Endothelial cell of umbilical vein (primary cell): ENCODE results near the gene TBC1D25. TPM values are rescaled to one million over a fixed set of nuclear protein-coding genes. Genes with fewer than 3 reads are reported as not detected.
A peak's percentile ranks its signal among the peaks of the same experiment; 100 is the strongest.

Source experiments
- BruUV-seq: library from RNA; stranded (reverse); fragments of 400-500 nt; replicated peaks from 2 replicates; lab custom pipeline; 2021; lab: Mats Ljungman, UMichigan
- CTCF ChIA-PET: fragments of 300-600, 350-600 bp; sonication (Branson Sonifier 250); formaldehyde crosslinking; loops from one replicate; lab custom pipeline; 2021; ENCODE audit warnings: antibody characterized with exemption, inconsistent platforms; lab: Charles Lee
- POLR2A ChIA-PET: fragments of 300-600, 350-600 bp; sonication (Branson Sonifier 250); formaldehyde crosslinking; loops from one replicate; lab custom pipeline; 2021; ENCODE audit warnings: antibody characterized with exemption, inconsistent platforms; lab: Charles Lee
- DNase-seq: peaks from one replicate; pipeline ENCODE4 v3.0.0-alpha.2; 2011; ENCODE audit warnings: low read depth, low spot score
- FAIRE-seq: peaks from 2 replicates; lab custom pipeline; 2011; peaks lifted over from hg19 to GRCh38; lab: Jason Lieb, UNC
- H2AFZ ChIP-seq: 2 replicates; pipeline ENCODE4 v1.6.0; 2012; ENCODE audit warnings: low read depth, low read length, control low read depth, inconsistent platforms
- H3K27ac ChIP-seq: 2 replicates; pipeline ENCODE4 v1.5.1; 2011; ENCODE audit warnings: low read depth, mild to moderate bottlenecking, control low read depth, low read length, moderate library complexity; ENCODE audit not compliant: insufficient read depth
- H3K27me3 ChIP-seq, 2 experiments: 2 replicates each; pipeline versions ENCODE4 v1.6.0 to v1.6.1; 2011; ENCODE audit warnings: low read length in 2 of 2, mixed read lengths in 1 of 2; ENCODE audit not compliant: control insufficient read depth in 2 of 2, insufficient read depth in 2 of 2
- H3K36me3 ChIP-seq, 2 experiments: 2 replicates in 1 of 2; 3 replicates in 1 of 2; pipeline ENCODE4 v1.5.1; 2011; ENCODE audit warnings: low read length in 2 of 2, mild to moderate bottlenecking in 1 of 2, moderate library complexity in 1 of 2; ENCODE audit not compliant: control insufficient read depth in 2 of 2, insufficient read depth in 2 of 2; ENCODE audit errors: extremely low read depth in 1 of 2
- H3K4me1 ChIP-seq: 3 replicates; pipeline ENCODE4 v1.5.1; 2011; ENCODE audit warnings: mild to moderate bottlenecking, low read length; ENCODE audit not compliant: control insufficient read depth, insufficient read depth; ENCODE audit errors: extremely low read depth
- H3K4me2 ChIP-seq: 2 replicates; pipeline ENCODE4 v1.6.1; 2011; ENCODE audit warnings: low read length, control low read depth, mixed read lengths; ENCODE audit not compliant: insufficient read depth
- H3K4me3 ChIP-seq, 3 experiments: fragments of 200-600 bp in 1 of 3; sonication (generic), shearing (Covaris generic) in 1 of 3; replicated peaks in 1 of 3; 2 replicates each; pipeline ENCODE4 v1.5.1; 2011 to 2016; ENCODE audit warnings: control low read depth in 3 of 3, low read length in 3 of 3, mild to moderate bottlenecking in 2 of 3, inconsistent platforms in 1 of 3, low read depth in 1 of 3, moderate library complexity in 1 of 3; ENCODE audit not compliant: insufficient read depth in 1 of 3
- H3K79me2 ChIP-seq: 2 replicates; pipeline ENCODE4 v1.6.0; 2012; ENCODE audit warnings: low read length, inconsistent platforms; ENCODE audit not compliant: control insufficient read depth, insufficient read depth
- H3K9ac ChIP-seq: replicated peaks from 2 replicates; pipeline ENCODE3; 2011; ENCODE audit warnings: low read length, control low read depth; ENCODE audit not compliant: insufficient read depth; ENCODE audit errors: extremely low read depth
- H3K9me1 ChIP-seq: replicated peaks from 3 replicates; pipeline ENCODE4 v1.6.0; 2011; ENCODE audit warnings: mild to moderate bottlenecking, low read length; ENCODE audit not compliant: control insufficient read depth, insufficient read depth; ENCODE audit errors: extremely low read depth
- H3K9me3 ChIP-seq: replicated peaks from 2 replicates; pipeline ENCODE4 v1.5.1; 2012; ENCODE audit warnings: low read length, inconsistent platforms; ENCODE audit not compliant: control insufficient read depth, insufficient read depth
- H4K20me1 ChIP-seq: replicated peaks from 2 replicates; pipeline ENCODE3; 2011; ENCODE audit warnings: mild to moderate bottlenecking, low read length; ENCODE audit not compliant: control insufficient read depth, insufficient read depth; ENCODE audit errors: extremely low read depth
- FOS ChIP-seq: IDR thresholded peaks from 2 replicates; pipeline ENCODE4 v1.6.1; 2011; ENCODE audit warnings: mild to moderate bottlenecking, low read length, moderate library complexity, borderline replicate concordance; ENCODE audit not compliant: insufficient read depth
- JUN ChIP-seq: IDR thresholded peaks from 2 replicates; pipeline ENCODE4 v1.6.1; 2011; ENCODE audit warnings: borderline replicate concordance, low read depth; ENCODE audit not compliant: insufficient read length, insufficient read depth
- MYC ChIP-seq: IDR thresholded peaks from one replicate; pipeline ENCODE4 v1.6.1; 2011; ENCODE audit warnings: mild to moderate bottlenecking, low read depth, low read length
- POLR2A ChIP-seq: IDR thresholded peaks from 2 replicates; pipeline ENCODE4 v1.6.1; 2012; ENCODE audit warnings: low read depth, mild to moderate bottlenecking, control low read depth, low read length
- POLR2AphosphoS5 ChIP-seq: IDR thresholded peaks from 2 replicates; pipeline ENCODE4 v1.6.1; 2012; ENCODE audit warnings: low read depth, mild to moderate bottlenecking, control low read depth, low read length, moderate library complexity; ENCODE audit not compliant: insufficient read depth
- dilution Hi-C: fragments of 300-500 bp; cut with MboI; formaldehyde crosslinking; loops from one replicate; pipeline ENCODE4 v1.15.0; 2019; ENCODE audit warnings: low sequenced_read_pairs; ENCODE audit not compliant: extremely low pct_ligation_motif_present
- intact Hi-C: fragments of 100-400 bp; cut with micrococcal nuclease; formaldehyde crosslinking; loops from one replicate; pipeline ENCODE4 v1.10.0; 2022
- polyA plus RNA-seq, 4 experiments: library from polyadenylated mRNA; depleted of rRNA in 3 of 4; stranded (reverse) in 3 of 4; unstranded in 1 of 4; fragments of >200 nt; gene quantifications; 2 replicates each; pipeline versions ENCODE4 v1.2.1 to v1.2.3, GENCODE V29; 2011 to 2012; ENCODE audit warnings: missing spikeins in 1 of 4
- total RNA-seq: library from RNA; stranded (reverse); gene quantifications from 2 replicates; pipeline ENCODE4 v1.2.3, GENCODE V29; 2021
- TF ChIP-seq, protein P1 (sequence below), 2 donors: IDR thresholded peaks; 1 replicate in 1 of 2; 2 replicates in 1 of 2; pipeline ENCODE4 v1.5.1; 2011; ENCODE audit warnings: low read length in 2 of 2, mild to moderate bottlenecking in 2 of 2, moderate library complexity in 2 of 2, control low read depth in 1 of 2, inconsistent platforms in 1 of 2, low read depth in 1 of 2; ENCODE audit not compliant: insufficient read depth in 1 of 2; ENCODE audit errors: extremely low read depth in 1 of 2

TBC1D25 gene
- total and polyA plus RNA-seq, 2 donors (not counting 3 experiments of a cell fraction or from before 2014, with no cell fraction given) = 16.0 to 16.3 TPM

DNA sequence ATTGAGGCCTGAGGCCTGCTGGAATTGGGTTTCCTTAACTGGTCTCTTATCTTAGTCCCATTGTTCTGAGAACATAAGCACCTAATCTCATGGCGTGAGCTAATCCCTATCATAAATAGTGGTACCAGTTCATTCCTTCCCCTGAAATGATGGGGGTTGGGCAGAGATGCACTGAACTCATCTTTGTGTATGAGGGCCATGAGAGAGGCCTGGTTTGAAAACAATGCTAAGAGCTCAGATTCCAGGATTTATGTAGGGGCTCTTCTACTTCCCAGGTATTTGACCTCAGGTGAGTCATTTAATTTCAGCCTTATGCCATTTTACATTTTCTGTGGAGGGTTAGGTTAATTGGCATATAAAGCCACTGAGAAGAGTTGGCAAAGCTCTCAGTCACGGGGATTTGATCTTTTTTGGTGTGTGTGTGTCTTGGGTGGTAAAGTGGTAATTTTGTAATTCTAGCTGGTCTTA lies 39.2 kb downstream of the TBC1D25 start:
- Histone ChIP-seq H2AFZ (no peak overlapping the region), H3K4me1 (peaks cover 20% of the 10 kb centered on the region), H3K4me2 (no peak overlapping the region), H3K9ac (no peak overlapping the region), H3K4me3 (no peak overlapping the region), H3K27ac (no peak overlapping the region), H3K27me3 (no peaks in the 10 kb centered on the region), H3K79me2 (peaks cover 23% of the 10 kb centered on the region), H3K9me3 (no peaks in the 10 kb centered on the region), H4K20me1 (no peaks in the 10 kb centered on the region), H3K36me3 (peaks cover 6 to 18% of the 10 kb centered on the region in 2 experiments), H3K9me1 (no peaks in the 10 kb centered on the region)
- DNase-seq (no peak), FAIRE-seq (peak; percentile 40)
- ChIA-PET POLR2A (interaction anchor here (0.6 to 1.7 kb wide), 4 partner anchors 11 to 21 kb away, joined by 3 to 7 read pairs (median 6); no protein-coding TSS in a partner anchor), CTCF (interaction anchor here (1.0 to 1.4 kb wide), 2 partner anchors 12 to 18 kb away, joined by 3 read pairs; no protein-coding TSS in a partner anchor)
- no peak for TF ChIP-seq MYC
- no peak for TF ChIP-seq POLR2A
- TF ChIP-seq FOS = no peak
- TF ChIP-seq, protein P1, sequence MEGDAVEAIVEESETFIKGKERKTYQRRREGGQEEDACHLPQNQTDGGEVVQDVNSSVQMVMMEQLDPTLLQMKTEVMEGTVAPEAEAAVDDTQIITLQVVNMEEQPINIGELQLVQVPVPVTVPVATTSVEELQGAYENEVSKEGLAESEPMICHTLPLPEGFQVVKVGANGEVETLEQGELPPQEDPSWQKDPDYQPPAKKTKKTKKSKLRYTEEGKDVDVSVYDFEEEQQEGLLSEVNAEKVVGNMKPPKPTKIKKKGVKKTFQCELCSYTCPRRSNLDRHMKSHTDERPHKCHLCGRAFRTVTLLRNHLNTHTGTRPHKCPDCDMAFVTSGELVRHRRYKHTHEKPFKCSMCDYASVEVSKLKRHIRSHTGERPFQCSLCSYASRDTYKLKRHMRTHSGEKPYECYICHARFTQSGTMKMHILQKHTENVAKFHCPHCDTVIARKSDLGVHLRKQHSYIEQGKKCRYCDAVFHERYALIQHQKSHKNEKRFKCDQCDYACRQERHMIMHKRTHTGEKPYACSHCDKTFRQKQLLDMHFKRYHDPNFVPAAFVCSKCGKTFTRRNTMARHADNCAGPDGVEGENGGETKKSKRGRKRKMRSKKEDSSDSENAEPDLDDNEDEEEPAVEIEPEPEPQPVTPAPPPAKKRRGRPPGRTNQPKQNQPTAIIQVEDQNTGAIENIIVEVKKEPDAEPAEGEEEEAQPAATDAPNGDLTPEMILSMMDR (IDR thresholded peaks at IDR 0.05; ENCODE audit: extremely low read depth in 1 of 2, insufficient read depth in 1 of 2, low read depth in 1 of 2, low read length in 2 of 2) = no peak
- intact Hi-C loops = no loop called here
- dilution Hi-C loops = no loop called here
- BruUV-seq = no TSS peak

DNA sequence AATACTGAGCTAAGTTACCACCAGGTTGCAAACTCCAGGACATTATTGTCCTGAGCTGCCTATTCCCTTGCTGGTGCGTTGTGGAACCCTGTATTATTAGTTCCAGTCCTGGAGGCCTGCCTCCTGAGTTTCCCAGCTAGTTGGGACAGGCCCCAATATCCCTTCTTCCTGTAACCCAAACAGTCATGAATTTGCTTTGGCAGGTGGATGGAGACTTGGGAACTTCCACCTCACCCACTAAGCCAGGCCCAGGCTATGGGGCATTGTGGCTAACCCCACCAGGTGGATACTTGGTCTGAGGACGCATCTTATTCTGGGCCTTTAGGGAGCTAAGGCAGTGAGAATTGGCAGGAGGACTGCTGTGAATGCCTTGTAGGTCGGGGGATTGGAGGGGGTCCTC lies 39.7 kb downstream of the TBC1D25 start:
- CTCF ChIA-PET = interaction anchor here (1.4 kb wide), 1 partner anchor 17 kb away, joined by 3 read pairs; no protein-coding TSS in a partner anchor
- Histone ChIP-seq H3K4me1 (peaks cover 20% of the 10 kb centered on the region), H3K9me3 (no peaks in the 10 kb centered on the region), H4K20me1 (no peaks in the 10 kb centered on the region), H2AFZ (no peak overlapping the region), H3K79me2 (peaks cover 23% of the 10 kb centered on the region), H3K9me1 (no peaks in the 10 kb centered on the region), H3K27me3 (no peaks in the 10 kb centered on the region), H3K9ac (no peak overlapping the region), H3K27ac (no peak overlapping the region), H3K36me3 (peaks cover 6 to 18% of the 10 kb centered on the region in 2 experiments), H3K4me3 (no peak overlapping the region), H3K4me2 (no peak overlapping the region)
- intact Hi-C loops (no loop called here), dilution Hi-C loops (no loop called here)
- no TSS peak for BruUV-seq
- FAIRE-seq (peak; percentile 81), DNase-seq (no peak)
- POLR2A ChIA-PET = interaction anchor here (1.5 to 1.7 kb wide), 3 partner anchors 10 to 17 kb away, joined by 5 to 7 read pairs (median 7); no protein-coding TSS in a partner anchor
- peak; percentile 48 for TF ChIP-seq POLR2AphosphoS5
- TF ChIP-seq JUN = no peak
